ENCODE results near the gene BACH2. TPM values are rescaled to one million over a fixed set of nuclear protein-coding genes. Genes with fewer than 3 reads are reported as not detected.
"Not testable (repeated sequence)": the region's sequence is repeated elsewhere in the genome, so short reads cannot be mapped to it uniquely, and the experiment has no call there.

The BACH2 gene
- polyA plus RNA-seq, 1 donor (not counting 4 experiments of a cell fraction or from before 2014, with no cell fraction given) = 0.50 TPM

DNA sequence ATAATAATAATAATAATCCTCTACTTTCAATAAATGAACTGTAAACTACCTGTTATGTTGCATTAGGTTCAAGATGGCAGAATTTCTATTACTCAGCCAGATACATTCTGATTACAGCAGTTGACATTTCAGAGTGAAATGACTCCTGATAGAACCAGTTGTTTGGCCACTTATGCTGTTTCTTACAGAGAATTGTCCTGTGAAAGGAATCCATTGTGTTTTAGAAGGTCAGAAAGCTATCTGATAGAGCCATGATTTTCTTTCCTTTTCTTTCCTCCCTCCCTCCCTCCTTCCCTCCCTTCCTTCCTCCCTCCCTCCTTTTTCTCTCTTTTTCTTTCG lies 385.8 kb downstream of the BACH2 start:
- H4K20me1 ChIP-seq (ENCODE audit: control insufficient read depth, extremely low read depth, insufficient read depth, low read length) = no peaks in the 10 kb centered on the region
- H3K27ac ChIP-seq (ENCODE audit: control insufficient read depth, insufficient read depth, low read length) = no peak overlapping the region
- TF ChIP-seq EZH2 (IDR thresholded peaks at IDR 0.05; ENCODE audit: low read length) = no peak
- TF ChIP-seq, protein P1, sequence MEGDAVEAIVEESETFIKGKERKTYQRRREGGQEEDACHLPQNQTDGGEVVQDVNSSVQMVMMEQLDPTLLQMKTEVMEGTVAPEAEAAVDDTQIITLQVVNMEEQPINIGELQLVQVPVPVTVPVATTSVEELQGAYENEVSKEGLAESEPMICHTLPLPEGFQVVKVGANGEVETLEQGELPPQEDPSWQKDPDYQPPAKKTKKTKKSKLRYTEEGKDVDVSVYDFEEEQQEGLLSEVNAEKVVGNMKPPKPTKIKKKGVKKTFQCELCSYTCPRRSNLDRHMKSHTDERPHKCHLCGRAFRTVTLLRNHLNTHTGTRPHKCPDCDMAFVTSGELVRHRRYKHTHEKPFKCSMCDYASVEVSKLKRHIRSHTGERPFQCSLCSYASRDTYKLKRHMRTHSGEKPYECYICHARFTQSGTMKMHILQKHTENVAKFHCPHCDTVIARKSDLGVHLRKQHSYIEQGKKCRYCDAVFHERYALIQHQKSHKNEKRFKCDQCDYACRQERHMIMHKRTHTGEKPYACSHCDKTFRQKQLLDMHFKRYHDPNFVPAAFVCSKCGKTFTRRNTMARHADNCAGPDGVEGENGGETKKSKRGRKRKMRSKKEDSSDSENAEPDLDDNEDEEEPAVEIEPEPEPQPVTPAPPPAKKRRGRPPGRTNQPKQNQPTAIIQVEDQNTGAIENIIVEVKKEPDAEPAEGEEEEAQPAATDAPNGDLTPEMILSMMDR (optimal IDR thresholded peaks at IDR 0.05 in 1 of 3, IDR thresholded peaks at IDR 0.05 in 1 of 3, conservative IDR thresholded peaks at IDR 0.05 in 1 of 3; ENCODE audit: extremely low read depth in 1 of 3, insufficient read depth in 2 of 3, low read length in 3 of 3) = no peak
- H3K27me3 ChIP-seq (ENCODE audit: control insufficient read depth, extremely low read depth, insufficient read depth, low read length) = no peaks in the 10 kb centered on the region
- no peaks in the 10 kb centered on the region for H3K79me2 ChIP-seq (ENCODE audit: control insufficient read depth, insufficient read depth, low read length)
- H3K9me1 ChIP-seq (ENCODE audit: control insufficient read depth, extremely low read depth, insufficient read depth, low read length) = no peaks in the 10 kb centered on the region
- H3K4me3 ChIP-seq (ENCODE audit: control insufficient read depth in 2 of 3, extremely low read depth in 1 of 3, insufficient read depth in 2 of 3, low read depth in 1 of 3, low read length in 3 of 3) = no peak overlapping the region
- DNase-seq (ENCODE audit: low read depth, low spot score) (no peak), FAIRE-seq (no peak)
- no peak overlapping the region for H2AFZ ChIP-seq (ENCODE audit: control insufficient read depth, low read length)
- dilution Hi-C loops (cut with MboI; ENCODE audit: extremely low pct_ligation_motif_present, low sequenced_read_pairs) = no loop called here
- no peaks in the 10 kb centered on the region for H3K9me3 ChIP-seq (ENCODE audit: control insufficient read depth, low read depth, low read length)
- no peak overlapping the region for H3K4me2 ChIP-seq (ENCODE audit: control insufficient read depth, extremely low read depth, insufficient read depth, low read depth, low read length)
- H3K9ac ChIP-seq (ENCODE audit: control insufficient read depth, extremely low read depth, insufficient read depth, low read length) = no peak overlapping the region
- no peaks in the 10 kb centered on the region for H3K4me1 ChIP-seq (ENCODE audit: control insufficient read depth, extremely low read depth, insufficient read depth, low read length)
- H3K36me3 ChIP-seq (ENCODE audit: control insufficient read depth in 2 of 2, extremely low read depth in 1 of 2, insufficient read depth in 2 of 2, low read length in 2 of 2) = no peaks in the 10 kb centered on the region

DNA sequence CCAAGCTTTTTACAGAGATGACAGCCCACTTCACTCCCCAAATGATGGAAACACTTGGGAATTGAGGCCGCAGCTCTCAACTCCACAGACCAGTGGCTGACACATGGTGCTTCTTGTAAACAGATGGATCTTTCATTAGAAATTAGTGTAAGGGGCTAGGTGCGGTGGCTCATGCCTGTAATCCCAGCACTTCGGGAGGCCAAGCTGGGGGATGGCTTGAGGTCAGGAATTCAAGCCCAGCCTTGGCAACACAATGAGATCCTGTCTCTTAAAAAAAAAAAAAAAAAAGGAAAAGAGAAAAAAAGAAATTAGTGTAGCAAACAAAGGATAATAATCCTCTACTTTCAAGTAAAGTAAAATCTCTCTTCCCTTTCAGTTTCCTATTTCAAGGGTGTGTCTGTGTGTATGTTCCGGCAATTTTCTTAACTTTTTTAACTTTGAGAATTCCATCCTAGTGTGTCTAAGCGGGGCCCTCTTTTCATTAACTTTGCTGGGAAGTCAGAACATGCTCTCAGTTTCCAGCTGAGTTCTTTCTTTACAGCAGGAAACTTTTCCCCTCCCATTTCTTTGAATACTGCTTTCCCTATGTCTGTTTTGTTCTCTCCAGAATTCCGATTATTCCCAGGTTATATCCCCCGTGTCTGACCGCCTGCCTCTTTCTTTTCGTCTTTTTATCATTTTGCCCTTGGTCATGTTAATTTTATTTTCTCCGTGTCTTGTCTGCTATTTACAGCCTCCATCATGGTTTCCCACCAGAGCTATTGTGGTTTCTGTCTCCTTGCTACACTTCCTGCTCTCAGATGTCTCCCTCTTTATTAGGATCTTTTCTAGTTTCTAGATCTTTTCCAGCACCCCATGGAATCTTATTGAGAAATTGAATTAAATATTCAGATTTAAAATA lies 386.4 kb downstream of the BACH2 start:
- dilution Hi-C loops (cut with MboI; ENCODE audit: extremely low pct_ligation_motif_present, low sequenced_read_pairs) = not testable (repeated sequence)

More for the DNA sequence above, 386.4 kb downstream of the BACH2 start:
- not testable (repeated sequence) for H2AFZ ChIP-seq (ENCODE audit: control insufficient read depth, low read length); H4K20me1 ChIP-seq (ENCODE audit: control insufficient read depth, extremely low read depth, insufficient read depth, low read length); H3K4me2 ChIP-seq (ENCODE audit: control insufficient read depth, extremely low read depth, insufficient read depth, low read depth, low read length); H3K9me1 ChIP-seq (ENCODE audit: control insufficient read depth, extremely low read depth, insufficient read depth, low read length); H3K4me1 ChIP-seq (ENCODE audit: control insufficient read depth, extremely low read depth, insufficient read depth, low read length); H3K4me3 ChIP-seq (ENCODE audit: control insufficient read depth in 2 of 3, extremely low read depth in 1 of 3, insufficient read depth in 2 of 3, low read depth in 1 of 3, low read length in 3 of 3); H3K79me2 ChIP-seq (ENCODE audit: control insufficient read depth, insufficient read depth, low read length); H3K36me3 ChIP-seq (ENCODE audit: control insufficient read depth in 2 of 2, extremely low read depth in 1 of 2, insufficient read depth in 2 of 2, low read length in 2 of 2); H3K9ac ChIP-seq (ENCODE audit: control insufficient read depth, extremely low read depth, insufficient read depth, low read length); H3K27ac ChIP-seq (ENCODE audit: control insufficient read depth, insufficient read depth, low read length); DNase-seq (ENCODE audit: low read depth, low spot score); H3K9me3 ChIP-seq (ENCODE audit: control insufficient read depth, low read depth, low read length); H3K27me3 ChIP-seq (ENCODE audit: control insufficient read depth, extremely low read depth, insufficient read depth, low read length)
- peak; percentile 46 for FAIRE-seq

Data from keratinocyte (primary cell).